MCF 10A (cell line): Measurements from ENCODE around the gene IFT122. TPM values are rescaled to one million over a fixed set of nuclear protein-coding genes. Genes with fewer than 3 reads are reported as not detected.
"Not testable (repeated sequence)": the region's sequence is repeated elsewhere in the genome, so short reads cannot be mapped to it uniquely, and the experiment has no call there.

Experiments used
- BruUV-seq: library from RNA; stranded (reverse); fragments of 400-500 nt; replicated peaks from 2 replicates; lab custom pipeline; 2021; lab: Mats Ljungman, UMichigan
- CTCF ChIA-PET: fragments of 300-600 bp; sonication (Branson Sonifier 250); formaldehyde crosslinking; extraction: SDS; loops from one replicate; lab custom pipeline; 2021; ENCODE audit warnings: antibody characterized with exemption, inconsistent platforms; lab: Yijun Ruan, JAX
- POLR2A ChIA-PET: fragments of 300-600, 350-650 bp; sonication (Branson Sonifier 250); formaldehyde crosslinking; extraction: SDS; loops from one replicate; lab custom pipeline; 2020; ENCODE audit warnings: antibody characterized with exemption, inconsistent platforms; lab: Yijun Ruan, JAX
- DNase-seq: peaks from one replicate; pipeline ENCODE4 v3.0.0-alpha.2; 2018; ENCODE audit not compliant: unreplicated experiment
- H3K27ac Mint-ChIP-seq: one replicate; pipeline ENCODE4 v1.8.0; 2022; ENCODE audit warnings: mild to moderate bottlenecking, low read depth, mixed read lengths; ENCODE audit not compliant: unreplicated experiment
- H3K27me3 Mint-ChIP-seq: one replicate; pipeline ENCODE4 v1.8.0; 2022; ENCODE audit warnings: mixed read lengths; ENCODE audit not compliant: insufficient read depth, unreplicated experiment
- H3K36me3 Mint-ChIP-seq: one replicate; pipeline ENCODE4 v1.8.0; 2022; ENCODE audit warnings: mild to moderate bottlenecking, moderate library complexity, mixed read lengths; ENCODE audit not compliant: insufficient read depth, unreplicated experiment
- H3K4me1 Mint-ChIP-seq: one replicate; pipeline ENCODE4 v1.8.0; 2022; ENCODE audit warnings: mixed read lengths; ENCODE audit not compliant: insufficient read depth, unreplicated experiment
- H3K4me3 Mint-ChIP-seq: one replicate; pipeline ENCODE4 v1.8.0; 2022; ENCODE audit warnings: mild to moderate bottlenecking, moderate library complexity, mixed read lengths; ENCODE audit not compliant: unreplicated experiment
- H3K9me3 Mint-ChIP-seq: one replicate; pipeline ENCODE4 v1.8.0; 2022; ENCODE audit warnings: mixed read lengths; ENCODE audit not compliant: unreplicated experiment
- CTCF ChIP-seq: fragments of 200-600 bp; IDR thresholded peaks from one replicate; pipeline ENCODE4 v1.8.0; 2022; ENCODE audit warnings: antibody characterized with exemption, mild to moderate bottlenecking; ENCODE audit not compliant: unreplicated experiment
- intact Hi-C: fragments of 100-400 bp; cut with micrococcal nuclease; formaldehyde crosslinking; loops from 2 replicates; pipeline ENCODE4 v1.14.1; 2022
- total RNA-seq: library from RNA; stranded (reverse); gene quantifications from 2 replicates; pipeline ENCODE4 v1.2.3, GENCODE V29; 2022

IFT122 gene
- total RNA-seq, 1 experiment from 2014 or later, result 21.0 TPM

- no peaks in the 10 kb centered on the region for H3K9me3 Mint-ChIP-seq
- no peak overlapping the region for H3K27ac Mint-ChIP-seq
- no peaks in the 10 kb centered on the region for H3K27me3 Mint-ChIP-seq
- intact Hi-C loops, result no loop called here
- ChIA-PET CTCF (interaction anchor here (0.6 to 7.0 kb wide), 7 partner anchors 12 to 612 kb away, joined by 3 to 91 read pairs (median 4); no protein-coding TSS in a partner anchor), POLR2A (interaction anchor here (0.5 to 1.6 kb wide), 3 partner anchors 53 to 765 kb away, joined by 3 to 6 read pairs (median 3); partner anchors contain the start of genes IFT122 and MBD4)
- H3K4me1 Mint-ChIP-seq, result peaks cover 14% of the 10 kb centered on the region
- no peak for TF ChIP-seq CTCF
- H3K36me3 Mint-ChIP-seq, result peaks cover 33% of the 10 kb centered on the region
- no peak for DNase-seq
- no peak overlapping the region for H3K4me3 Mint-ChIP-seq
- no TSS peak for BruUV-seq
Observed at GRCh38 chr3:129493206-129493605, 53.2 kb downstream of the IFT122 start.

GRCh38 chr3:129494499-129494898 is 54.5 kb downstream of the IFT122 start:
- DNase-seq, H3K4me3 Mint-ChIP-seq, H3K9me3 Mint-ChIP-seq, H3K27ac Mint-ChIP-seq, intact Hi-C loops, BruUV-seq, H3K27me3 Mint-ChIP-seq: not testable (repeated sequence)
- Mint-ChIP-seq H3K36me3 (peaks cover 28% of the 10 kb centered on the region), H3K4me1 (peaks cover 14% of the 10 kb centered on the region)
- ChIA-PET POLR2A (interaction anchor here (0.7 to 1.4 kb wide), 2 partner anchors 8 to 29 kb away, joined by 3 to 4 read pairs; no protein-coding TSS in a partner anchor), CTCF (interaction anchor here (0.6 to 7.0 kb wide), 5 partner anchors 13 to 440 kb away, joined by 3 to 91 read pairs (median 3); no protein-coding TSS in a partner anchor)

GRCh38 chr3:129495006-129495639 is 55.1 kb downstream of the IFT122 start:
- H3K27me3 Mint-ChIP-seq, H3K9me3 Mint-ChIP-seq, BruUV-seq, H3K4me3 Mint-ChIP-seq, H3K27ac Mint-ChIP-seq, intact Hi-C loops: not testable (repeated sequence)
- ChIA-PET POLR2A (interaction anchor here (0.7 to 1.4 kb wide), 2 partner anchors 9 to 28 kb away, joined by 3 to 4 read pairs; no protein-coding TSS in a partner anchor), CTCF (interaction anchor here (1.1 to 7.0 kb wide), 2 partner anchors 14 to 331 kb away, joined by 3 to 91 read pairs; no protein-coding TSS in a partner anchor)
- Mint-ChIP-seq H3K4me1 (peaks cover 13% of the 10 kb centered on the region), H3K36me3 (peaks cover 27% of the 10 kb centered on the region)
- peak; percentile 53 for DNase-seq

GRCh38 chr3:129497876-129498275 is 57.9 kb downstream of the IFT122 start:
- H3K4me1 Mint-ChIP-seq, DNase-seq, BruUV-seq, H3K9me3 Mint-ChIP-seq, H3K27me3 Mint-ChIP-seq, H3K27ac Mint-ChIP-seq, intact Hi-C loops, POLR2A ChIA-PET, H3K4me3 Mint-ChIP-seq: not testable (repeated sequence)
- CTCF ChIA-PET, result interaction anchor here (0.7 kb wide), 1 partner anchor 104 kb away, joined by 3 read pairs; no protein-coding TSS in a partner anchor
- peaks cover 15% of the 10 kb centered on the region for H3K36me3 Mint-ChIP-seq

- peaks cover 11% of the 10 kb centered on the region for H3K36me3 Mint-ChIP-seq
- POLR2A ChIA-PET, H3K27ac Mint-ChIP-seq, H3K4me3 Mint-ChIP-seq, BruUV-seq, CTCF ChIA-PET, H3K27me3 Mint-ChIP-seq, H3K4me1 Mint-ChIP-seq, intact Hi-C loops, H3K9me3 Mint-ChIP-seq, DNase-seq: not testable (repeated sequence)
Observed at GRCh38 chr3:129498603-129499488, 58.8 kb downstream of the IFT122 start.

- H3K27me3 Mint-ChIP-seq, H3K4me3 Mint-ChIP-seq, intact Hi-C loops, DNase-seq, BruUV-seq, H3K36me3 Mint-ChIP-seq, H3K27ac Mint-ChIP-seq, H3K4me1 Mint-ChIP-seq, H3K9me3 Mint-ChIP-seq: not testable (repeated sequence)
- ChIA-PET POLR2A (interaction anchor here (0.7 kb wide), 1 partner anchor 18 kb away, joined by 3 read pairs; no protein-coding TSS in a partner anchor), CTCF (interaction anchor here (0.7 kb wide), 1 partner anchor 10 kb away, joined by 3 read pairs; no protein-coding TSS in a partner anchor)
Observed at GRCh38 chr3:129499604-129500333, 59.7 kb downstream of the IFT122 start.
